ENCODE results near the gene SPIRE1.
"Not testable (repeated sequence)": the region's sequence is repeated elsewhere in the genome, so short reads cannot be mapped to it uniquely, and the experiment has no call there.

Gene SPIRE1

DNA sequence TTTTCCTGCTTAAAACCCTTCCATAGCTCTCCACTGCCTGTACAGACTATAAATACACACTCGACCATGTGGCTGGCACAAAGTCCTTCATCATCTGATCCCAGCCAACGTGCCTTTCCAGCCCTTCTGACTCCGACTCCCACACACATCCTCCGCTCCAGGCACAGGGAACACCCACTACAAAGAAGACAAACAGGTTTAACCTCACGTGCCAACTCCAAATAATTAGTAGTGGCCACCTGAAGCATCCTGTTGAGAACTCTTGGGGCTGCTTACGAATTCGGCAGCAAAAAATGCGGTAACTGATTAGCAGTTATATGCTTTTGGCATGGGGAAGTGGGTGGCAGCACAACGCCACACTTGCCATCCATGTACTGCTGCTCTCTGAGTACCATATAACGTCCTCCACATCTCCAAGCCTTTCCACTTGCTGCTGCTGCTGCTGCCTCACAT is 12.1 kb downstream of the SPIRE1 start:
- DNase-seq (ENCODE audit: low read depth) = no peak

DNA sequence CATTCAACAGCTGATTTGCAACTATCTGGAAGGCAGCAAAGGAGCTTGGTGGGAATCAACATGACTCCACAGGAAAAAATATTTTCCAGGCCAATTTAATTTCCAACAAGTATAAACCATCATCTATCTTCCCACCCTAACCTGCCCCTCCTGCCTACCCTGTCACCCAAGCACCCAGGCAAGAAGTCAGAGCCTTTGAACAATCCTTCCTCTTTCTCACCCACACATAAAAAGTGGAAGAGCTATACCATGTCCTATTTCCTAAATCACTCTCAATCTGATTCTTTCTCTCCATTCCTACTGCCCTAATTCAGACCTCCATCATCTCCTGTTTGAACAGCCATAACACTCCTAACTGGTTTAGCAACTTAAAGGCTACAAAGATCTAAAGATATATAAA is 12.7 kb downstream of the SPIRE1 start:
- DNase-seq (ENCODE audit: low read depth) = no peak

DNA sequence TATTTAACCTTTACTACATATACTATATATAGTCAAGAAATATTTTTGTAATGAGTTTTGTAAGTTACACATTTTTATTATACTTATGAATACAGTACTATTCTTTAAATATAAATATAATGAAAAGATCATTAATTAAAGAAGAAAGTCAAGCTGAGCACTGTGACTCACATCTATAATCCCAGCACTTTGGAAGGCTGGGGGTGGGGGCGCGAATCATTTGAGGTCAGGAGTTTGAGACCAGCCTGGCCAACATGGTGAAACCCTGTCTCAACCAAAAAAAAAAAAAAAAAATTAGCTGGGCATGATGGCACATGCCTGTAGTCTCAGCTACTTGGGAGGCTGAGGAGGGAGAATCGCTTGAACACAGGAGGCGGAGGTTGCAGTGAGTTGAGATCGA is 14.2 kb downstream of the SPIRE1 start:
- DNase-seq (ENCODE audit: low read depth) = not testable (repeated sequence)

DNA sequence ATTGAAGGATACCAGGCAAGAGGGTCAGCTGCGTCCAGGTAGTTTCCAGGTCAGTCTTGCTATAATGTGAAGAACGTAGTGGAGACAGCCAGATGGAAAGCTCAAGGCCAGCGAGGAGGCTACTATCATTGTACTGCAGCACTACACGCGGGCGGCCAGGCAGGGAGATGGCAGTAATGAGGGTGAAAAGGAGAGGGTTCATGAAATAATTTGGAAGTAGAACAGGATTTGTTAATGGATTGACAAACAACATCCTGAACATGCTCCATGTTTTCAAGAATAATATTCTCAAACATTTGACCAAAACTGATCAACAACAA is 17.1 kb downstream of the SPIRE1 start:
- no peak for DNase-seq (ENCODE audit: low read depth)

DNA sequence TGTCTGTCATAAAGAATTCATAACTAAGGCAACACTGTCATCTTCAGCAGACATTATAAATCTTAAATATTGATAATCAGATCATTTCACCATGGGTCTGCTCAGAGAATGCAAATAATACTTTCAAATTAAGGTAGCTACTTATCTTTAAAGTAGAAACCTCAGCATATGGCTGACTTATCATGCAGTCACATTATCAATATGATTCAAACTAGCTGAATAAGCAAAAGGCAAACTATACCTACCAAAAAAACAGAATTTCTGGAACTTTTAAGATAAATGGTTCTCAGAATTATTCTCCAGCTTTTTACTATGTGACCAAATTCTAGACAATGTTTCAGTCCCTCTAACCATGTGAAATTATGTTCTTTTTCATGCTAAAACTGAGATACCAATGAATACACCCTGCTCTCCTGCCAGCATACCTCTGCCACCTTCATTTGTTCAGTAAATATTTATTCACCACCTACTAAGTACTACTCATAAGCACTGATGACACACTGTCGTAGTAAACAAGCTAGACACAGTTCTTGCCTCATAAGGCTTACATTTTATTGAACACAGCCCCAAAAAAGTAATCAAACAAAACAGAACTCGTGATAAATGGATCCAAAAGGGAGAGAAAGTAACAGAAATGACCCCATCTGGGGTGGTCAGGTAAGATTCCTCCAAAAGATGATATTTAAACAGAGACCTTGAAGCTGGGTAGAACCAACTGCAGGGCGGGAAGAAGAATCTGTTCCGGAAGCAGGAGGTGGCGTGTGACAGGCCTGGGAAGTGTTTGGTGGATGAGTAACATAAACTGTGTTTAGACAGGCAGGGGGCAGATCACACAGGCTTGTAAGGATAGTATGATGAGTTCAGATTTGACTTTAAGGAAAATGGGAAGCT is 17.7 kb downstream of the SPIRE1 start:
- no peak for DNase-seq (ENCODE audit: low read depth)

DNA sequence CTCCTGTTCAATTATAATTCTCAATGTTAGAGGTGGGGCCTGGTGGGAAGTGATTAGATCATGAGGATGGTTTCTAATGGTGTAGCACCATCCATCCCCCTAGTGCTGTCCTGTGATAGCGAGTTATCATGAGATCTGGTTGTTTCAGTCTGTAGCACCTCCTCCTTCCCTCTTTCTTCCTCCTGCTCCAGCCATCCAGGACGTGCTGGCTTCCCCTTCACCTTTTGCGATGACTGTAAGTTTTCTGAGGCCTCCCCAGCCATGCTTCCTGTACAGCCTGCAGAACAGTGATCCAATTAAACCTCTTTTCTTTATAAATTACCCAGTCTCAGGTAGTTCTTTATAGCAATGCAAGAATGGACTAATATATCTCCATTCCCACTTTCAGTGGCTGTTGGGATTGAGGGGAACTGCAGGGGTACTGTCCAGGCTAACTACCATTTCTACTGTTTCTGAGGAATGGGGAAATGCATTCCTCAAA is 19.2 kb downstream of the SPIRE1 start:
- DNase-seq (ENCODE audit: low read depth) = no peak

DNA sequence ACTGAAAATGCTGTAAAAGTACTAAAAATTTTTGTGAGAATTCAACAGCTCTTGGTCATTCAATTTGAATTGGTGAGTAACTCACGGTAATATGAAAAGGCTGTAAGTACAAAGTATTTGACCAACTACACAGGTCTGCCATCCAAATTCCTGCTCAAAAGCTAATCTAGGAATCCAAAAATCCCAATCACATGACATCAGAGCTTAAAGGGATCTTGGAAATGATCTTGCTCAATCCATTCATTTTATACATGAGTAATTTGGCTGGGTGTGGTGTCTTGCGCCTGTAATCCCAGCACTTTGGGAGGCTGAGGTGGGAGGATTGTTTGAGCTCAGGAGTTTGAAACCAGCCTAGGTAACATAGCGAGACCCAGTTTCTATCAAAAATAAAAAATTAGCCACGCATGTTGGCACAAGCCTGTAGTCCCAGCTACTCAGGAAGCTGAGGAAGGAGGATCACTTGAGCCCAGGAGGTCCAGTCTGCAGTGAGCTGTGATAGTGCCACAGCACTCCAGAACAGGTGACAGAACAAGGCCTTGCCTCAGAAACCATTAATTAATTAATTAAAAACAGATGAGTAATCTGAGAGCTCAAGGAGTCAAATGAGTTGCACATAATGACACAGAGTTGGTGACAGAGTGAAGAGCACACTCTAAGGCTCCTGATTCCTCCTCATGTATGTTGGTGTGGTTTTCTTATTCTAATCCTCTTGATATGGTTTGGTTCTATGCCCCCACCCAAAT is 19.8 kb downstream of the SPIRE1 start:
- DNase-seq (ENCODE audit: low read depth) = no peak

DNA sequence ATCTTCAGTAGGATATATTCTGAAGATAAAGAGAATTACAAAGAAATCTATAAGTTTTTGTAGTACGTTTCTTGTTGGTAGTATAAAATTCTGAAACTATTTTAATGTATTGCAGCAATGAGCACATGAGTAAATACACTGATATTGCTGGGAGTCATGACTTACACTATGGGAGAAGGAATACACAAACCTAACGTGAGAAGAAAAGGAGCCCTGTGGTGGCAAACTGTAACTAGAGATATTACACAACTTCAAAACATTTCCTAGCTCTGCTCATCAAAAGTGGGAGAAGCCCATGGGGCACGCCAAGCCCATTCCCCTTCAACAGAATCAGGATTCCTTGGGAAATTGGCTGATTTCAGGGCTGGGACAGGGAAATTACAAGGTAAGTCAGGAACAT is 20.5 kb downstream of the SPIRE1 start:
- DNase-seq (ENCODE audit: low read depth) = no peak

DNA sequence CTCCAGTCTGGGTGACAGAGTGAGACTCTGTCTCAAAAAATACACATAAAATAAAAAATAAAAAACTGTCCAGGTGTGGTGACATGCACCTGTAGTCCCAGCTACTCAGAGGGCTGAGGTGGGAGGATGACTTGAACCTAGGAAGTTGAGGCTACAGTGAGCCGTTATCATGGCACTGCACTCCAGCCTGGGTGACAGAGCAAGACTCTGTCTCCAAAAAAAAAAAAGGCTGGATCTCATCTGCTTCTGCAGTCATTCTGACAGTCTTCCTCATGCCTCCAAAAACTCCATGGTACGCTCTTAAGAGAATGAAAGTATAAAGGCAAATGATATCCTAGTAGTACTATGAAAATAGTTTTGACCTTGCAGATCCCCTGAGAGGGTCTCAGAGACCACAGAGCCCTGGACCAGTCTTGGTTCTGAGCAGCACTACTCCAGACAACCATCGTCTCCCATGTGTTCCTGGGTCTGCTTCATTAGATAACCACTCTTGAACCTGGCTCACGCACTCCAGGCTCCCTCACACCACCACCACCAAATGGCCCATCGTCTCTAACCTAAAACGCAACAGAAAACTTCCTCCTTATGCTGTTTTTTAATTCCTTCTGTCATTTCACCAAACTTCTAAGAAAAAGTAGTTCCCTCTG is 26.0 kb downstream of the SPIRE1 start:
- DNase-seq (ENCODE audit: low read depth) = no peak

DNA sequence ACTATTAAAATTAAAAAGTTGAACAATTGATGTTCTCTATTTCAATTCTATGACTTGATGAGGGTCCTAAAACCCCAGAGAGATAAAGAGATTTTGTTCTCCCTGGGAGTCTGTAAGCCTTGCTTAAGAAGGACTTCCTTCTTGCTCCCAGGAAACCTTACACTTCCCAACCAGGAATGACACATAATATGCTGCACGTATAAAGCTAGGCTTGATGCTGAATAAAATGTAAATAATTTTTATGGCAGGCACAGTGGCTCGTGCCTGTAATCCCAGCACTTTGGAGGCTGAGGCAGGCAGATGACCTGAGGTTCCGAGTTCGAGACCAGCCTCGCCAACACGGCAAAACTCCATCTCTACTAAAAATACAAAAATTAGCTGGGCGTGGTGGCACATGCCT is 27.8 kb downstream of the SPIRE1 start:
- DNase-seq (ENCODE audit: low read depth) = no peak

DNA sequence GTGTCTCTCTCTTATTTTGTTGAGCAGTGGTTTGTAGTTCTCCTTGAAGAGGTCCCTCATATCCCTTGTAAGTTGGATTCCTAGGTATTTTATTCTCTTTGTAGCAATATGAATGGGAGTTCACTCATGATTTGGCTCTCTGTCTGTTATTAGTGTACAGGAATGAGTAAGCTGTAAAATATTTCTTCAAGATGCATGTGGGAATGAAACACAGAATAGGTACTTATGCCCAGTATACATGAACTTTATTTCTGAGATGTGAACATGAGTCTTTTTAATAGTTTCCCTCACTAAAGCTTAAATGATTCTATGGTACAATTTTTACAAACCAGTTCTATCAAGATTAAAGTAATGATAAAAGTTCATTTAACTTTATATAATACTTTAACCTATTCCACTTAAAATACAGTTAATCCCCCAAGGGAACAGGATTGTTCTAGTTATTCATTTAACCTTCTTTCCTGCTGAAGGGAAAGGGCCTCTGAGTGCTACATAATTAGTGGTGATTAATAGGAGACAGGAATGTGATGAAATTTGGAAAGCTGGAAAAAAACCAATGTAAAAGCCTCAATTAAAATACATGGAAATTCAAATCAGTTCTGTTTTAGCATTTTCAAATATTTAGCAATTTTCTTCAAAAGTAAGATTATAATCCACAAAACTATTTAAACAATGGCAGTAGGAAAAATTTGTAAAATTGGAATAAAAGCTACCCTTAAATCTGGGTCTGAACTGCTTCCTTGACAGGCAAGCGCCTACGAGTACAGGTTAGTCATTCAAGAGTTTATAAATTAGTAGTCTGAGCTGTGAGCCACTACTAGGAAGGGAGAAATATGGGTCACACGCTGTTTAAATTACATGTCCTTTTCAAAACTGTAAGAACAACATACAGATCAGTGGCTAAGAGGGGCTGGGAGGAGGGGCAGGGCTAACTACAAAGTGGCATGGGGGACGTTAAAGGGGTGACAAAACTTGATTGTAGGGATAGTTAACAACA is 28.9 kb downstream of the SPIRE1 start:
- DNase-seq (ENCODE audit: low read depth) = no peak

DNA sequence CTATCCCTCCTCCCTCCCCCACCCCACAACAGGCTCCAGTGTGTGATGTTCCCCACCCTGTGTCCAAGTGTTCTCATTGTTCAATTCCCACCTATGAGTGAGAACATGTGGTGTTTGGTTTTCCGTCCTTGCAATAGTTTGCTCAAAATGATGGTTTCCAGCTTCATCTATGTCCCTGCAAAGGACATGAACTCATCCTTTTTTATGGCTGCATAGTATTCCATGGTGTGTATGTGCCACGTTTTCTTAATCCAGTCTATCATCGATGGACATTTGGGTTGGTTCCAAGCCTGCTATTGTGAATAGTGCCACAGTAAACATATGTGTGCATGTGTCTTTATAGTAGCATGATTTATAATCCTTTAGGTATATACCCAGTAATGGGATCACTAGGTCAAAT is 30.7 kb downstream of the SPIRE1 start:
- DNase-seq (ENCODE audit: low read depth) = not testable (repeated sequence)

DNA sequence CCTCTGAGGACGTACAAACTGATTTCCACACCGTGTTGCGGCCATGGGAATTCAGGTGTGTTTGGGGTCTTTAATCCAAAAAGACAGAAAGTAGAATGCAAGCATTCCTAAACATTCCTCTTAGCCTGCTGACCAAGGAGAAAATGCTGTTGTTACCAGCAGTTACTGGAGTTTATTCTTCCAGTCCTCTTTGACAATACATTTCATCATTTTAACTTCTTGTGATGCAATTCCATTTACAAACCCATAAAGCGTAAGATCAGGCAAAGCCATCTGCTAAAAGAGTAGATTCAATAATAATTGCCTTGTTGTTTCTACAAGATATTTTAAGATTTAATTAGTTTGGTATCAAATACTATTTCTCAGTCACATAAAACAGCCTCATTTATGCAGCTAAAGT is 32.7 kb downstream of the SPIRE1 start:
- no peak for DNase-seq (ENCODE audit: low read depth)

DNA sequence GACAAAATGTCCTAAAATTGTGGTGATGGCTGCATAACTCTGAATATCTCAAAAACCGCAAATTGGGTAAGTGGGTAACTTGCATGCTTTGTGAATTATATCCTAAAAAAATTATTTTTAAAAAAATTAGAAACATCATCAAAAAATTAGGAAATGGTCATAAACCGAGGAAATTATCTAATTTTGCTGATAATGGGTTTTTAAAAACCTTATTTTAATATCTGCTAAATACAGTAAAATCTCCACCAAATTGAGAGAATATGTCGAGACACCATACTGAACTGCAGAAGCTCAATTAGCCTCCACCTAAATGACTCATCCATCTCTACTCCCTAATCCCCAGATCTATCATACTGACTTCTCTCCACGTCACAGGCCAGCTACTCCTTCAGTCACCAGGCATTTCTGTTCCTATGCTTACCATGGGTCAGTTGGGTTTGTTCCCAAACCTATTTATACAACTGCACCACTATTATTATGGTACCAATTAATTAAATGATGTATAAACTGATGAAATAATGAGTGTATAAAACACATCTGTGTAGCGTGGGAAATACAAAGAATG is 36.1 kb downstream of the SPIRE1 start:
- no peak for DNase-seq (ENCODE audit: low read depth)

DNA sequence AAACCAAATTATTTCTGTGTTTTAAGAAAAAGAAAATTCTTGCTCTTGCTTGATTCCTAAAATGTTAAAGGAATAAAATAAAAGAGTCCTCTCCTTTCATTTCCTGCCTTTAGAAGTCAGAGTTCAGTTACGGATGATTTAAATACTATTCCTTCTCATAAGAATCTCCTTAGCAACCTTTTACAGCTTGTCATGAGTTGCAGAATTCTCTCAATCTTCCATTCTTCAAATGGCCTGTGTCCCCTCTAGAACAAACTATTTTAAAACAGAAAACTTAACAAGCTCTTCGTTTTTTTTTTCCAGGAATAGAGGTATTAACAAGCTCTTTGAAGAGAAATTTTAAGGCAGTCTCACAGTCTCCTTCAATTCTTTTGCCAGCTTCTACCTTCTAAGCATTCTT is 42.2 kb downstream of the SPIRE1 start:
- DNase-seq (ENCODE audit: low read depth) = no peak

DNA sequence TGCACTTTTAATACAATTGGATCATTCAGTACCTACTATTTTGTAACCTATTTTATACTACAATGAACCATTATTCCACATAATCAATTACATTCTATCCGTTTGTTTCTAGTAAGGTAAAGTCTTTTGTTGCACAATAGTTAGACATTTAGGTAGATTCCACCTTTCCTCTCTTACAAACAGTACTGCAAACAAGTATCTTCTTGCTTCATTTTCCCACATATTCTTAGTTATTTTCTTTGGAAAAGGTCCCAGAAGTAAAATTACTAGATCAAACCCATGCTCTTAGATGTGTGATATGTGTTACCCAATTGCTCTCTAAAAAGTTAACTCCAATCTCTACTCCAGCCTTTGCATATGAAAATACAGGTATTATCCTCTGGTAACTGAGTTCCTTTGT is 49.6 kb downstream of the SPIRE1 start:
- DNase-seq (ENCODE audit: low read depth) = no peak

DNA sequence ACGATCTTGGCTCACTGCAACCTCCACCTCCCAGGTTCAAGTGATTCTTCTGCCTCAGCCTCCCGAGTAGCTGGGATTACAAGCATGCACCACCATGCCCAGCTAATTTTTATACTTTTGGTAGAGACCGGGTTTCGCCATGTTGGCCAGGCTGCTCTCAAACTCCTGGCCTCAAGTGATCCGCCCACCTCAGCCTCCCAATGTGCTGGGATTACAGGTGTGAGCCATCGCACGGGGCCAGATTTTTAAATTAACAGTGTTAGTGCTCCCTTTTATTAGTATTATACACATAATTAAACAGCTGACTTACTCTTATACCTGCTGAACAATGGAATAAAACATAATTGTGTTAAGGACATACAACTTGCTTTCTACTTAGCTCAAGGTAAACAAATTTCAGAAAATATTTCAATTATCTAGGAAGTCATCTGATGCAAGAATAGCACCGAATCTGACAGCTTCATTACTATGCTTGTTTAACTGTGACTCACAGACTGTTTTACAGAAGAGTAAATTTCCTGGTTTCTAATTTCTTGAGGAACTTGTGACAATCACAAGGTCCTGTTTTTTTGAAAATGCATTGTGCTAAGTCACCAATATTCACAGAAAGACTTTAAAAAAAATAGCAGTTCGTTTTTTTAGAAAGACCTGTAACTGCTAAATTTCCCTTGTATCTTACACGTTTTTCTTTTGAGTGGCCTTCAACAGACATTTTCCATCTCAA is 51.2 kb downstream of the SPIRE1 start:
- no peak for DNase-seq (ENCODE audit: low read depth)

DNA sequence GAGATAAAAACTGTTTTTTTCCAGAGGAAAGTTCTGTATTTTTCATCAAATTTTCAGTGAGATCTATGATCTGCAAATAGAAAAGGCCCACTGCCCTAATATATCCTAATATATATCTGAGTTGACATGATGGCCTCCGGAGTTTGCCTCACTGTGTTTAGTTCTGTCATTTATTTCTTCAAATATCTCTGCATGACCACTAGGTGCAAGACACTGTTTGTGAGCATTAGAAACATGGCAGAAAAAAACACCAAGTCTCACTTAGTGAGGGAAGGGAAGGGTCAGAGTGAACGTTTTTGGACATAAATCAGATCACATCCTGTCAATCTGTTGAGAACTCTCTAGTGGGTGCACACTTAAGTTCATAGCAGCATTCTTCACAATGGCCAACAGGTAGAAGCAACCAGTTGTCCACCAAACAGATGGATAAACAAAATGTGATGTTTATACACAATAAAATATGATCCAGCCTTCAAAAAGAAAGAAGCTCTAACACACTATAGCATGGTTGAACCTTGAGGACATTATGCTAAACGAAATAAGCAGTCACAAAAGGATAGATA is 53.4 kb downstream of the SPIRE1 start:
- DNase-seq (ENCODE audit: low read depth) = no peak

DNA sequence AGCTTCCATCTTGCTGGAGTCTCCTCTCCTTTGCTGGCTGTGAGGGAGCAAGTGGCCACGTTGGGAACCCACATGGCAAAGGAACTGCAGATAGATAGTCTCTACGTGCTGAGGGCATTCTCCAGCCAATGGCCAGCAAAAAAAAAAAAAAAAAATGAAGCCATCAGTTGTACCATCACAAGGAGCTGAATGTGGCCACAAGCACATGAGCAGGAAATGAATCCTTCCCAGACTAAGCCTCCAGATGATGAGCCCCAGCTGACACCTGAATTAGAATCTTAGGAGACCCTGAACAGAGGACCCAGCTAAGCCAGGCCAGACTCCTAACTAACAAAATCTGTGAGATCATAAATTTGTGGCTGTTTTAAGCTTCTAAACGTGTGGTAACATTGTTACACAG is 57.9 kb downstream of the SPIRE1 start:
- DNase-seq (ENCODE audit: low read depth) = no peak

DNA sequence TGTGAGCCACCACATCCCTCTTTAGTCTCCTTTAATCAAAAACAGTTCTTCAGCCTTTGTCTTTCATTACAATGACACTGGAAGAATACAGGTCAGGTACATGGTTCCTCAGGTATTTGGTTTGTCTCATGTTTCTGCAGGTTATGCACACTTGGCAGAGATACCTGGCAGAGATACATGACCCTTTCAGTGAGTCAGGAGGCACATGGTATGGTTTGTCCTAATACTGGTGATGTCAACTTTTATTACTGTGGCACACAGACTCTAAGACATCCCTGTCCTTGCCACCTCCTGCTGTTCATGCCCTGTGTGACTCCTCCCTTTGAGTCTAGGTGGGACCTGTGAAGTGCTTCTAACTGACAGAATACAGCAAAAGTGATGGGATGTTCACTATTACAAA is 58.4 kb downstream of the SPIRE1 start:
- no peak for DNase-seq (ENCODE audit: low read depth)

Data from stimulated activated CD8-positive, alpha-beta memory T cell treated with anti-CD3 and anti-CD28 coated beads, Interleukin-12 subunit alpha, Interleukin-12 subunit beta, amount 100 ng/mL, for 1 hour (primary cell).